MM.1S (cell line): Measurements from ENCODE around the gene SCUBE2.

Experiments used
- DNase-seq: peaks from one replicate; pipeline ENCODE4 v3.0.0-alpha.2; 2015
- H2AFZ ChIP-seq: fragments of 300-600 bp; sonication (generic); 2 replicates; pipeline ENCODE4 v1.6.0; 2016; ENCODE audit warnings: antibody characterized with exemption, low read length
- H3F3A ChIP-seq: fragments of 300-600 bp; sonication (generic); 2 replicates; pipeline ENCODE4 v1.6.1; 2016; ENCODE audit warnings: mild to moderate bottlenecking, antibody characterized with exemption, low read length, moderate library complexity, mixed read lengths; ENCODE audit not compliant: insufficient read depth
- H3K27ac ChIP-seq: fragments of 300-600 bp; sonication (generic); 2 replicates; pipeline ENCODE4 v1.5.1; 2016; ENCODE audit warnings: mild to moderate bottlenecking, low read length
- H3K27me3 ChIP-seq: fragments of 300-600 bp; sonication (generic); replicated peaks from 2 replicates; pipeline ENCODE4 v1.6.0; 2016; ENCODE audit warnings: low read length; ENCODE audit not compliant: insufficient read depth
- H3K36me3 ChIP-seq: fragments of 300-600 bp; sonication (generic); replicated peaks from 2 replicates; pipeline ENCODE4 v1.6.1; 2016; ENCODE audit warnings: mild to moderate bottlenecking, low read length, mixed read lengths; ENCODE audit not compliant: insufficient read depth
- H3K4me1 ChIP-seq: fragments of 300-600 bp; sonication (generic); 2 replicates; pipeline ENCODE4 v1.6.1; 2016; ENCODE audit warnings: low read length, mixed read lengths
- H3K4me2 ChIP-seq: fragments of 300-600 bp; sonication (generic); 2 replicates; pipeline ENCODE4 v1.6.0; 2016; ENCODE audit warnings: low read depth, low read length
- H3K4me3 ChIP-seq: fragments of 300-600 bp; sonication (generic); 2 replicates; pipeline ENCODE4 v1.5.1; 2016; ENCODE audit warnings: low read length, mixed read lengths
- H3K79me2 ChIP-seq: fragments of 300-600 bp; sonication (generic); 2 replicates; pipeline ENCODE4 v1.6.1; 2016; ENCODE audit warnings: mixed run types, low read length, mixed read lengths
- H3K9ac ChIP-seq: fragments of 300-600 bp; sonication (generic); 2 replicates; pipeline ENCODE4 v1.6.1; 2016; ENCODE audit warnings: low read length, mixed read lengths
- H3K9me2 ChIP-seq: fragments of 300-600 bp; sonication (generic); replicated peaks from 2 replicates; pipeline ENCODE4 v1.6.1; 2016; ENCODE audit warnings: mild to moderate bottlenecking, low read length, mixed read lengths; ENCODE audit not compliant: insufficient read depth
- H3K9me3 ChIP-seq: fragments of 300-600 bp; sonication (generic); replicated peaks from 2 replicates; pipeline ENCODE4 v1.6.1; 2016; ENCODE audit warnings: mild to moderate bottlenecking, low read length, mixed read lengths; ENCODE audit not compliant: insufficient read depth
- H4K20me1 ChIP-seq: fragments of 300-600 bp; sonication (generic); 2 replicates; pipeline ENCODE4 v1.6.1; 2016; ENCODE audit warnings: mild to moderate bottlenecking, low read length, moderate library complexity, mixed read lengths; ENCODE audit not compliant: insufficient read depth
- CTCF ChIP-seq: fragments of 300-600 bp; sonication (generic); IDR thresholded peaks from 2 replicates; pipeline ENCODE4 v1.5.1; 2016; ENCODE audit warnings: antibody characterized with exemption, low read length, mixed read lengths
- EZH2 ChIP-seq: fragments of 300-600 bp; sonication (generic); optimal IDR thresholded peaks from 2 replicates; pipeline ENCODE3; 2017; ENCODE audit warnings: low read depth, mild to moderate bottlenecking, antibody characterized with exemption, low read length, mixed read lengths
- EZH2phosphoT487 ChIP-seq: fragments of 300-600 bp; sonication (generic); IDR thresholded peaks from 2 replicates; pipeline ENCODE4 v1.6.1; 2018; ENCODE audit warnings: antibody characterized with exemption, low read length

SCUBE2 gene

DNA sequence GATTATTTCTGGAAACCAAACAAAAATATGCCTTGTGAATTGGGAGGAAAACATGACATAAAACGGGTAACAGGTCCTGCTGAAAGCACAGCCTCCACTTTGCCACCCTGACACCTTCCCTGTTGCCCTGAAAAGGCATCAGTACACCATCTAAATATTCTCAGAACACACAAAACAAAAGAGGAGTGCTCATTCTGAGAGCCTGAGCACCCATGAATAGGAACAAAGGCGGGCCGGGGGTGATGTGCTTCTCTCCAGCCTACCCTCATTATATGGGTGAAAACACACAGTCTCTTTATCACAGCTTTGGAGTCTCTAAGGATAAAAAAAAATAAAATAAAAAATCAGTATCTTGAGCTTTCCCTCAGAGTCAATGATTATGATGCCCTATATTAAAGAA lies 19.7 kb downstream of the SCUBE2 start:
- Histone ChIP-seq H2AFZ (no peak overlapping the region), H3K4me3 (no peak overlapping the region), H3K4me1 (peaks cover 5% of the 10 kb centered on the region), H3K27ac (no peak overlapping the region), H4K20me1 (no peaks in the 10 kb centered on the region), H3K9ac (no peak overlapping the region), H3K9me2 (no peaks in the 10 kb centered on the region), H3K27me3 (no peaks in the 10 kb centered on the region), H3K79me2 (no peaks in the 10 kb centered on the region), H3K9me3 (no peaks in the 10 kb centered on the region), H3K4me2 (no peak overlapping the region), H3K36me3 (no peaks in the 10 kb centered on the region), H3F3A (peaks cover 1% of the 10 kb centered on the region; the same call in 1 of the 2 replicates)
- DNase-seq: no peak
- no peak for TF ChIP-seq EZH2
- TF ChIP-seq CTCF: no peak
- no peak for TF ChIP-seq EZH2phosphoT487

DNA sequence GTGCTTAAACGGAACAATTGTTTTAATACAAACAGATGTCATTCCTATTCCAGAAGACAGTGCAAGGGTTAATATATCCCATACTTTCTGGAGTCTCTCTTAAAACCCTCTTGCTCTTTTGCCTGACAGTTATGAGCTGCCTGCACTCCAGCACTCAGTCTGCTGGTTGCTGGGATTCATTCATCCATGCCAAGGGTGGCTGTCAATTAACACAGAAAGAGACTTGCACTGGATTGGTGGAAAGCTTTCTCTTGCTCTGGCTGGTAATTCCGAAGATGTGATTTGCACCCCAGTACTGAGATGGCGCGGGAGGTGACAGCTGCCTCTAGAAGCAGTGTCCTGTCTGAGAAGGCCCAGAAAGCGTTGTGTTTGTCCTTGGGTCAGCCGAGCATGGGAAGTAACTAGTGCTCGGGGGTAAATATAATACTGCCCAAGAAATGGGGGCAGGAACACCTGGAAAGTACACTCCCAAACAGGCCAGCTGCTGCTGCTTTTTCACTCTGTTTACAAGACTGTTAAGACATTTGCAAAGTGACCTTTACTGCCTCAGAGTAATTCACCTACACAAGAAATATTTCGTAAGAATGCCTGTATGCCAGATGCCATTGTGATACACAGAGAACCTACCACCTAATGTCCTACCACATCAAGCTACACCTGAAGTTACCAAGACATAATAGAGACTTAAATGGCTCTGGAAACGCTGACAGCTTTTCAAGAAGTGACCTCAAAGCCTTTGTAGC lies 20.5 kb downstream of the SCUBE2 start:
- no peaks in the 10 kb centered on the region for H3F3A ChIP-seq
- DNase-seq: no peak
- H3K9me2 ChIP-seq: no peaks in the 10 kb centered on the region
- H2AFZ ChIP-seq: no peak overlapping the region
- H4K20me1 ChIP-seq: no peaks in the 10 kb centered on the region
- H3K9me3 ChIP-seq: no peaks in the 10 kb centered on the region
- no peak overlapping the region for H3K4me2 ChIP-seq
- H3K79me2 ChIP-seq: no peaks in the 10 kb centered on the region
- H3K4me3 ChIP-seq: no peak overlapping the region
- no peaks in the 10 kb centered on the region for H3K27me3 ChIP-seq
- H3K27ac ChIP-seq: no peak overlapping the region
- no peak for TF ChIP-seq CTCF
- TF ChIP-seq EZH2phosphoT487: no peak
- no peak for TF ChIP-seq EZH2
- 0 out of 2 replicates have a peak, but pooled peaks cover 3% of the 10 kb centered on the region for H3K4me1 ChIP-seq
- H3K9ac ChIP-seq: no peak overlapping the region
- H3K36me3 ChIP-seq: no peaks in the 10 kb centered on the region

DNA sequence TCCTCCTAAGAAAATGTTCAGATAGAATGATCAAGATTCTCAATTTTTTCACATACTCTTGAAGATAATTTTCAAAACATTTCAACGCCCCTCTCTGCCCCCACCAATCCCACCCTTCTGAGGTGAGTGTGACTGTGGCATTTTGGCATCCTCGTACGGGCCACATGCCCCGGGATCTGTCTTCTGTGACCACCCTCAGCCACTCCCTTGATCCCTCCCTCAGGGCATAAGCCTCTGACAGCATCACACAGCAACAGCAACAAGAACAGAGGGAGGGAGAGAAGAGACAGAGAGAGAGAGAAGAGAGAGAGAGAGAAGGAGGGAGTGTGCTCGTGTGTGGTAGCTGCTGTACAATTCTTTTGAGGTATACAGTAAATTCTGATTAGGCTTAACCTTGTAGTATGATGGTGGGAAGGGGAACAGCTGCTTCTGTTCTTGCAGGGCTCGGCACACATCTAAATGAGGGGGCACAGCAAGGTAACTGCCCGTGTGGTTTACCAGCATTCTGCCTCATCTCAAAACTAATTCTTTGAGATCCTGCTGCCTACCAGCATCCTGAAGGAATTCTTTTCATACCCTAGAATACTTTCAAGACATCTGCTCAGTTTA lies 21.4 kb downstream of the SCUBE2 start:
- DNase-seq: no peak
- H3K4me3 ChIP-seq: no peak overlapping the region
- no peaks in the 10 kb centered on the region for H4K20me1 ChIP-seq
- no peaks in the 10 kb centered on the region for H3K9me3 ChIP-seq
- no peak overlapping the region for H3K9ac ChIP-seq
- 0 out of 2 replicates have a peak, but pooled peaks cover 3% of the 10 kb centered on the region for H3K4me1 ChIP-seq
- H3K27me3 ChIP-seq: no peaks in the 10 kb centered on the region
- H3K27ac ChIP-seq: no peak overlapping the region
- no peaks in the 10 kb centered on the region for H3K9me2 ChIP-seq
- H3F3A ChIP-seq: no peaks in the 10 kb centered on the region
- H3K79me2 ChIP-seq: no peaks in the 10 kb centered on the region
- TF ChIP-seq CTCF (no peak), EZH2 (no peak), EZH2phosphoT487 (no peak)
- H3K4me2 ChIP-seq: no peak overlapping the region
- no peak overlapping the region for H2AFZ ChIP-seq
- no peaks in the 10 kb centered on the region for H3K36me3 ChIP-seq
